GM12878 (cell line): ENCODE data around the gene FAM234B.

Experiments
- BCL11A ChIP-seq: IDR thresholded peaks from 2 replicates; pipeline ENCODE4 v1.6.1; 2011; ENCODE audit warnings: low read depth, low read length
- EP300 ChIP-seq, 2 experiments: fragments of 150-350 bp in 1 of 2; IDR thresholded peaks; 2 replicates each; pipeline ENCODE4 v1.6.1; 2011 to 2012; ENCODE audit warnings: low read depth in 2 of 2, low read length in 2 of 2, borderline replicate concordance in 1 of 2, improper control_type of control experiment in 1 of 2, inconsistent platforms in 1 of 2; ENCODE audit not compliant: control insufficient read depth in 1 of 2
- MXI1 ChIP-seq: fragments of 150-350 bp; IDR thresholded peaks from 2 replicates; pipeline ENCODE4 v1.6.1; 2011; ENCODE audit warnings: low read depth, mild to moderate bottlenecking, inconsistent platforms, low read length, improper control_type of control experiment
- RAD21 ChIP-seq: IDR thresholded peaks from 2 replicates; pipeline ENCODE4 v1.6.1; 2011; ENCODE audit warnings: mild to moderate bottlenecking, low read depth, low read length, moderate library complexity; ENCODE audit not compliant: insufficient read depth
- RB1 ChIP-seq: fragments of 450-650 bp; formaldehyde crosslinking; IDR thresholded peaks from 2 replicates; pipeline ENCODE4 v1.6.1; 2017; ENCODE audit warnings: mild to moderate bottlenecking, borderline replicate concordance
- RCOR1 ChIP-seq: conservative IDR thresholded peaks from 2 replicates; pipeline ENCODE4 v1.6.1; 2012; ENCODE audit warnings: low read depth, low read length, improper control_type of control experiment
- SMAD1 ChIP-seq: fragments of 450-650 bp; IDR thresholded peaks from 2 replicates; pipeline ENCODE4 v1.6.1; 2018; ENCODE audit warnings: mild to moderate bottlenecking, low read depth; ENCODE audit not compliant: partially characterized antibody
- TCF7 ChIP-seq: IDR thresholded peaks from 2 replicates; pipeline ENCODE4 v1.6.1; 2014; ENCODE audit warnings: antibody characterized with exemption, borderline replicate concordance
- TF ChIP-seq, protein P1 (sequence below), 3 experiments: IDR thresholded peaks in 2 of 3; conservative IDR thresholded peaks in 1 of 3; 2 replicates each; pipeline ENCODE4 v1.5.1; 2011; ENCODE audit warnings: low read depth in 3 of 3, low read length in 3 of 3, mild to moderate bottlenecking in 3 of 3, control low read depth in 2 of 3, moderate library complexity in 2 of 3, inconsistent platforms in 1 of 3, mixed read lengths in 1 of 3; ENCODE audit not compliant: control insufficient read depth in 2 of 3, insufficient read depth in 1 of 3; ENCODE audit errors: extremely low read depth in 1 of 3
- TF ChIP-seq, protein P2 (sequence below): IDR thresholded peaks from 2 replicates; pipeline ENCODE4 v1.6.1; 2011; ENCODE audit warnings: low read depth, low read length, improper control_type of control experiment, borderline replicate concordance
- TF ChIP-seq, protein P3 (sequence below): fragments of 450-650 bp; IDR thresholded peaks from 2 replicates; pipeline ENCODE4 v1.6.1; 2017; ENCODE audit warnings: mild to moderate bottlenecking

DNA sequence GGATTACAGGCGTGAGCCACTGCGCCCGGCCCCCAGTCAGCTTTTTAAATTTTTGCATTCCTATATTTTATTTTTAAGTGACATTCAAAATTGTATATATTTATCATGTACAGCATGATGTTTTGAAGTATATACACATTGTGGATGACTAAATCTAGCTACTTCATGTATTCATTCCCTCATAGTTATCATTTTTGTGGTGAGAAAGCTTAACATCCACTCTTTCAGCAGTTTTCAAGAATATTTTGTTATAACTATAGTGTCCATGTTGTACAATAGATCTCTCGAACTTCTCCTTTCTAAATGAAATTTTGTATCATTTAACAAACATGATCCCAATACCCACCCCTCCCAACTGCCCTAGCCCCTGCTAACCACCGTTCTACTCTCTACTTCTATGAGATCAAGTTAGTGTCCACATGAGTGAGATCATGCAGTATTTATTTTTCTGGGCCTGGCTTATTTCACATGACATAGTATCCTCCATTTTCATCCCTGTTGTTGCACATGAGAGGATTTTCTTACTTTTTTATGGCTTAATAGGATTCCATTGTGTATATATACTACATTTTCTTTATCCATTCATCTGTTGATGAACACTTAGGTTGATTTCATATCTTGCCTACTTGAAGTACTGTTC is 35.3 kb upstream of the FAM234B start:
- TF ChIP-seq, protein P1, sequence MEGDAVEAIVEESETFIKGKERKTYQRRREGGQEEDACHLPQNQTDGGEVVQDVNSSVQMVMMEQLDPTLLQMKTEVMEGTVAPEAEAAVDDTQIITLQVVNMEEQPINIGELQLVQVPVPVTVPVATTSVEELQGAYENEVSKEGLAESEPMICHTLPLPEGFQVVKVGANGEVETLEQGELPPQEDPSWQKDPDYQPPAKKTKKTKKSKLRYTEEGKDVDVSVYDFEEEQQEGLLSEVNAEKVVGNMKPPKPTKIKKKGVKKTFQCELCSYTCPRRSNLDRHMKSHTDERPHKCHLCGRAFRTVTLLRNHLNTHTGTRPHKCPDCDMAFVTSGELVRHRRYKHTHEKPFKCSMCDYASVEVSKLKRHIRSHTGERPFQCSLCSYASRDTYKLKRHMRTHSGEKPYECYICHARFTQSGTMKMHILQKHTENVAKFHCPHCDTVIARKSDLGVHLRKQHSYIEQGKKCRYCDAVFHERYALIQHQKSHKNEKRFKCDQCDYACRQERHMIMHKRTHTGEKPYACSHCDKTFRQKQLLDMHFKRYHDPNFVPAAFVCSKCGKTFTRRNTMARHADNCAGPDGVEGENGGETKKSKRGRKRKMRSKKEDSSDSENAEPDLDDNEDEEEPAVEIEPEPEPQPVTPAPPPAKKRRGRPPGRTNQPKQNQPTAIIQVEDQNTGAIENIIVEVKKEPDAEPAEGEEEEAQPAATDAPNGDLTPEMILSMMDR (IDR thresholded peaks at IDR 0.05 in 2 of 3, conservative IDR thresholded peaks at IDR 0.05 in 1 of 3; ENCODE audit: control insufficient read depth in 2 of 3, extremely low read depth in 1 of 3, insufficient read depth in 1 of 3, low read depth in 3 of 3, low read length in 3 of 3): no peak
- TF ChIP-seq BCL11A (no peak), RB1 (no peak), MXI1 (no peak), TCF7 (no peak), SMAD1 (no peak), RCOR1 (no peak), EP300 (IDR thresholded peaks at IDR 0.05; ENCODE audit: borderline replicate concordance in 1 of 2, control insufficient read depth in 1 of 2, low read depth in 2 of 2, low read length in 2 of 2) (no peak), RAD21 (no peak)
- TF ChIP-seq, protein P2, sequence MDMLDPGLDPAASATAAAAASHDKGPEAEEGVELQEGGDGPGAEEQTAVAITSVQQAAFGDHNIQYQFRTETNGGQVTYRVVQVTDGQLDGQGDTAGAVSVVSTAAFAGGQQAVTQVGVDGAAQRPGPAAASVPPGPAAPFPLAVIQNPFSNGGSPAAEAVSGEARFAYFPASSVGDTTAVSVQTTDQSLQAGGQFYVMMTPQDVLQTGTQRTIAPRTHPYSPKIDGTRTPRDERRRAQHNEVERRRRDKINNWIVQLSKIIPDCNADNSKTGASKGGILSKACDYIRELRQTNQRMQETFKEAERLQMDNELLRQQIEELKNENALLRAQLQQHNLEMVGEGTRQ: no peak
- TF ChIP-seq, protein P3, sequence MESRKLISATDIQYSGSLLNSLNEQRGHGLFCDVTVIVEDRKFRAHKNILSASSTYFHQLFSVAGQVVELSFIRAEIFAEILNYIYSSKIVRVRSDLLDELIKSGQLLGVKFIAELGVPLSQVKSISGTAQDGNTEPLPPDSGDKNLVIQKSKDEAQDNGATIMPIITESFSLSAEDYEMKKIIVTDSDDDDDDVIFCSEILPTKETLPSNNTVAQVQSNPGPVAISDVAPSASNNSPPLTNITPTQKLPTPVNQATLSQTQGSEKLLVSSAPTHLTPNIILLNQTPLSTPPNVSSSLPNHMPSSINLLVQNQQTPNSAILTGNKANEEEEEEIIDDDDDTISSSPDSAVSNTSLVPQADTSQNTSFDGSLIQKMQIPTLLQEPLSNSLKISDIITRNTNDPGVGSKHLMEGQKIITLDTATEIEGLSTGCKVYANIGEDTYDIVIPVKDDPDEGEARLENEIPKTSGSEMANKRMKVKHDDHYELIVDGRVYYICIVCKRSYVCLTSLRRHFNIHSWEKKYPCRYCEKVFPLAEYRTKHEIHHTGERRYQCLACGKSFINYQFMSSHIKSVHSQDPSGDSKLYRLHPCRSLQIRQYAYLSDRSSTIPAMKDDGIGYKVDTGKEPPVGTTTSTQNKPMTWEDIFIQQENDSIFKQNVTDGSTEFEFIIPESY: no peak
